ENCODE data around the gene ZNF708. TPM values are rescaled to one million over a fixed set of nuclear protein-coding genes. Genes with fewer than 3 reads are reported as not detected.
"Not testable (repeated sequence)": the region's sequence is repeated elsewhere in the genome, so short reads cannot be mapped to it uniquely, and the experiment has no call there.

Gene ZNF708
- total RNA-seq, 2 donors from 2014 or later = 8.9 to 11.8 TPM

GRCh38 chr19:21308773-21309172 is 20.4 kb downstream of the ZNF708 start:
- ATAC-seq (replicated peaks) = no peak
- Mint-ChIP-seq H3K9me3 (no peaks in the 10 kb centered on the region), H3K4me1 (peaks cover 6% of the 10 kb centered on the region), H3K27me3 (no peaks in the 10 kb centered on the region), H3K27ac (peak overlapping the region; percentile 72), H3K36me3 (ENCODE audit: low read depth) (peaks cover 68% of the 10 kb centered on the region), H3K4me3 (no peak overlapping the region)

- ATAC-seq (replicated peaks); H3K9me3 Mint-ChIP-seq; H3K27ac Mint-ChIP-seq; H3K27me3 Mint-ChIP-seq; H3K4me1 Mint-ChIP-seq; H3K4me3 Mint-ChIP-seq: not testable (repeated sequence)
- H3K36me3 Mint-ChIP-seq (ENCODE audit: low read depth) = peaks cover 79% of the 10 kb centered on the region
Observed at GRCh38 chr19:21306881-21307479, 22.2 kb downstream of the ZNF708 start.

- not testable (repeated sequence) for H3K27ac Mint-ChIP-seq; ATAC-seq (replicated peaks); H3K27me3 Mint-ChIP-seq; H3K4me1 Mint-ChIP-seq; H3K4me3 Mint-ChIP-seq
- Mint-ChIP-seq H3K9me3 (peaks cover 22% of the 10 kb centered on the region), H3K36me3 (ENCODE audit: low read depth) (peaks cover 60% of the 10 kb centered on the region)
Observed at GRCh38 chr19:21293768-21294167, 35.4 kb downstream of the ZNF708 start.

GRCh38 chr19:21269813-21270212 is 59.4 kb downstream of the ZNF708 start:
- H3K27me3 Mint-ChIP-seq = no peaks in the 10 kb centered on the region
- H3K27ac Mint-ChIP-seq = no peak overlapping the region
- no peak for ATAC-seq (replicated peaks)
- no peaks in the 10 kb centered on the region for H3K36me3 Mint-ChIP-seq (ENCODE audit: low read depth)
- H3K4me1 Mint-ChIP-seq = no peaks in the 10 kb centered on the region
- H3K9me3 Mint-ChIP-seq = peaks cover 14% of the 10 kb centered on the region
- H3K4me3 Mint-ChIP-seq = no peak overlapping the region

GRCh38 chr19:21264891-21265290 is 64.3 kb downstream of the ZNF708 start:
- H3K4me1 Mint-ChIP-seq = no peaks in the 10 kb centered on the region
- H3K4me3 Mint-ChIP-seq = no peak overlapping the region
- peaks cover 4% of the 10 kb centered on the region for H3K27me3 Mint-ChIP-seq

GRCh38 chr19:21264416-21264815 is 64.8 kb downstream of the ZNF708 start:
- H3K9me3 Mint-ChIP-seq = peaks cover 7% of the 10 kb centered on the region
- H3K4me1 Mint-ChIP-seq = no peaks in the 10 kb centered on the region
- ATAC-seq (replicated peaks) = no peak
- no peaks in the 10 kb centered on the region for H3K36me3 Mint-ChIP-seq (ENCODE audit: low read depth)
- H3K4me3 Mint-ChIP-seq = no peak overlapping the region
- no peak overlapping the region for H3K27ac Mint-ChIP-seq
- peaks cover 4% of the 10 kb centered on the region for H3K27me3 Mint-ChIP-seq

More at GRCh38 chr19:21264891-21265290, 64.3 kb downstream of the ZNF708 start:
- H3K27ac Mint-ChIP-seq = no peak overlapping the region
- no peak for ATAC-seq (replicated peaks)
- H3K36me3 Mint-ChIP-seq (ENCODE audit: low read depth) = no peaks in the 10 kb centered on the region
- H3K9me3 Mint-ChIP-seq = peaks cover 7% of the 10 kb centered on the region

- not testable (repeated sequence) for H3K27me3 Mint-ChIP-seq; H3K4me1 Mint-ChIP-seq; H3K9me3 Mint-ChIP-seq; H3K27ac Mint-ChIP-seq; H3K36me3 Mint-ChIP-seq (ENCODE audit: low read depth); H3K4me3 Mint-ChIP-seq; ATAC-seq (replicated peaks)
Observed at GRCh38 chr19:21260848-21261381, 68.3 kb downstream of the ZNF708 start.

GRCh38 chr19:21260164-21260847 is 68.9 kb downstream of the ZNF708 start:
- no peaks in the 10 kb centered on the region for H3K4me1 Mint-ChIP-seq
- peaks cover 4% of the 10 kb centered on the region for H3K27me3 Mint-ChIP-seq
- peaks cover 7% of the 10 kb centered on the region for H3K9me3 Mint-ChIP-seq
- no peak overlapping the region for H3K27ac Mint-ChIP-seq
- ATAC-seq (replicated peaks) = no peak
- no peaks in the 10 kb centered on the region for H3K36me3 Mint-ChIP-seq (ENCODE audit: low read depth)
- H3K4me3 Mint-ChIP-seq = no peak overlapping the region

- H3K36me3 Mint-ChIP-seq (ENCODE audit: low read depth); H3K27me3 Mint-ChIP-seq; H3K4me3 Mint-ChIP-seq; H3K4me1 Mint-ChIP-seq; ATAC-seq (replicated peaks); H3K9me3 Mint-ChIP-seq; H3K27ac Mint-ChIP-seq: not testable (repeated sequence)
Observed at GRCh38 chr19:21259421-21260124, 69.6 kb downstream of the ZNF708 start.

GRCh38 chr19:21256722-21257121 is 72.5 kb downstream of the ZNF708 start:
- Mint-ChIP-seq H3K27ac (no peak overlapping the region), H3K27me3 (no peaks in the 10 kb centered on the region), H3K36me3 (ENCODE audit: low read depth) (no peaks in the 10 kb centered on the region), H3K9me3 (no peaks in the 10 kb centered on the region), H3K4me1 (no peaks in the 10 kb centered on the region), H3K4me3 (no peak overlapping the region)
- ATAC-seq (replicated peaks) = no peak

Other genes with a start within 250 kb of the ZNF708 start
- 10 to 100 TPM; 15.1 to 26.3 TPM for gene ZNF714, start 247.2 kb downstream of the ZNF708 start, total RNA-seq
- 10 to 100 TPM; 20.9 to 24.5 TPM for gene ZNF431, start 187.4 kb downstream of the ZNF708 start, total RNA-seq
- gene ZNF738, start 29.6 kb upstream of the ZNF708 start, total RNA-seq = 10 to 100 TPM in 1 of 2 donors, 1 to 10 TPM in 1; 8.0 to 10.9 TPM
- 10 to 100 TPM; 10.4 to 17.0 TPM for gene ZNF493, start 67.7 kb upstream of the ZNF708 start, total RNA-seq
- gene ZNF429, start 176.2 kb upstream of the ZNF708 start, total RNA-seq = 10 to 100 TPM in 1 of 2 donors, 1 to 10 TPM in 1; 6.2 to 15.5 TPM

Data from activated T-helper 17 cell treated with anti-CD3 and anti-CD28 coated beads, Interleukin-2, amount 50 U/mL, for 72 hours (primary cell).